Left renal cortex interstitium (tissue), 4 donors: ENCODE measurements around the gene SRR. TPM values are rescaled to one million over a fixed set of nuclear protein-coding genes. Genes with fewer than 3 reads are reported as not detected.

Experiments
- DNase-seq, 4 donors: peaks; one replicate each; pipeline ENCODE4 v3.0.0-alpha.2; 2013; ENCODE audit warnings: low read depth in 4 of 4, low spot score in 2 of 4, missing footprints in 1 of 4
- polyA plus RNA-seq, 4 donors: library from polyadenylated mRNA; unstranded; fragments of 120-200 nt; gene quantifications; one replicate each; pipeline ENCODE4 v1.2.1, GENCODE V29; 2013; ENCODE audit not compliant: insufficient read length in 4 of 4

SRR gene
- polyA plus RNA-seq, 4 donors = 22.8 to 27.3 (median 25.0) TPM

DNA sequence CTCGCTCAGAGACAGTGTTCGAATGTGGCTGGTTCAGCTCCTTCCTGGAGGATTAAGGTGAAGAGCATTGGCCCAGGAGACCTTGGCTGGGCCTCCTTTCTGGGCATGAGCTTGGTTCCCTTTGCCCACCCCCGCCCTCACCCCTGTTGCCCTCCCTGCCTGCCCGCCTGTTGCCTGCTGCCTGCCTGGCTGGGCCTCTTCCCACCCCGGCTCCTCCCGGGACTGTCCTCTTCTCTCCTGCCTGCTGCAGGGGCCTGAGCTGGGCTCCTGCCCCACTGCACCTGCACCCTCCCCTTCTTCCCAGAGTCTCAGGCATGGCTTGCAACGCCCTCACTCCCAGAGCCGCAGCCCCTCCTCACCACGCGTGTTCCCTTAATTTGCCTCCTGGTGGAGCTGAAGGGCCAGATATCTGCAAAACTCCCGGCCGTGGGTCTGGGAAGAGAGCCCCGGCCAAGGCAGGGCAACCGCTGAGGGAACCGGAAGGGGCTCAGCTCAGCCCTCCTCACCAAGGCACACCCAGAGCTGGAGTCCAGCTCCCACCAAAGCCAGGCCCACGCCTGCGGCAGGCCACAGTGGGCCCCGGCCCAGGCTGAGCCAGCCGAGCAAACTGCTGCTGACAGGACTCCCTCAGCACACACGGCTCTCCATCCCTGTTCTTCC lies 65.9 kb downstream of the SRR start:
- DNase-seq = no peak

GRCh38 chr17:2370211-2370589 lies 66.5 kb downstream of the SRR start:
- no peak for DNase-seq

DNA sequence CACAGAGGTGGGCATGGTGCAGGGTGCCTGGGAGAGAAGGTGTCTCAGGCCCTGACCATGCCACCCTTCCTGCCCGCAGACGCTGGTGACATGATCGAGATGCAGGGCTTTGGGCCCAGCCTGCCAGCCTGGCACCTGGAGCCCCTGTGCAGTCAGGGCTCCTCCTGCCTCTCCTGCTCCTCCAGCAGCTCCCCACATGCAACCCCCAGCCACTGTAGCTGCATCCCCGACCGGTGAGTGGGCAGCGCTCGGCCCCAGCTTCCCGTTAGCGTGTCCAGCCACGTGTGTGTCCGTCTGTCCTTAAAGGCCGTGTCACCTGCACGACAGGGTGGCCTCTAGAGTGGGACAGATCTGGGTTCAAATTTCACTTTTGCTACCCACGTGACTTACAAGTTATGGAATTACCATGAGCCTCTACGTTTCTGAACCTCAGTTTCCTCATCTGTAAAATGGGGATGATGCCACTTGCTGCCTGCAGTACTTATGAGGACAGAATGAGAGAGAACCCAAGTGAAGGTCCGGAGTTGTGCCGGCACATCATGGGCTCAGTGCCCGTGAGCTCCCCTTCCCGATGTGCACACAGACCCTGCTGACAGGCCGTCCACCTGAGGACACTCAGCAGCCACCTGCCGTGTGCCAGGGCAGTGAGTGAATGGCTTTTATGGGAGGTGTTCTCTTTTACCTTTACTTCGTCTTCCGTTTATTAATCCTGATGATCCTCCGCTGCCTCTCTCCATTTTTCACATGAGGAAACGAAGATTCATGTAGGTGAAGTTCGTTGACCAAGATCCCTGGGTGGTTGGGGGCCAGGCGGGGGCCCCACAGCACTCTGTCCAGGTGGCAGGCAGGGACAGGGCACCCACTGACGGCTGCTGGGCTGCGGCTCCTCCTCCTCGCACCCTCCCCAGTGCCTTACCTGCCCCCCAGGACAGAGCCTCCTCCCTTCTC lies 67.7 kb downstream of the SRR start:
- no peak for DNase-seq

DNA sequence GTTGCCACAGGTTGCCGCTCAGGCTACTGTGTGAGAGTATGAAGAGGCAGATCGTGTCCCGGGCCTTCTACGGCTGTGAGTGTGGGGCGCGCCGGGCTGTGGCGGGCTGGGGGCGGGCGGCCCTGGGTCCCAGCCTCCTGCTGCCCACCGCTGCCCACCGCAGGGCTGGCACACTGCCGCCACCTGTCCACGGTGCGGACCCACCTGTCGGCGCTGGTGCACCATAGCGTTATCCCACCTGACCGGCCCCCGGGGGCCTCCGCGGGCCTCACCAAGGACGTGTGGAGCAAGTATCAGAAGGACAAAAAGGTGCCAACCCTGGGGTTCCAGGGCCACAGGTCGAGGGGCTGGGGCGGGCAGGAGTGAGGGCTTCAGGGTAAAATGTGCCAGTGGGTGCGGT lies 68.4 kb downstream of the SRR start:
- DNase-seq = no peak

GRCh38 chr17:2372681-2373080 lies 68.9 kb downstream of the SRR start:
- DNase-seq = no peak

DNA sequence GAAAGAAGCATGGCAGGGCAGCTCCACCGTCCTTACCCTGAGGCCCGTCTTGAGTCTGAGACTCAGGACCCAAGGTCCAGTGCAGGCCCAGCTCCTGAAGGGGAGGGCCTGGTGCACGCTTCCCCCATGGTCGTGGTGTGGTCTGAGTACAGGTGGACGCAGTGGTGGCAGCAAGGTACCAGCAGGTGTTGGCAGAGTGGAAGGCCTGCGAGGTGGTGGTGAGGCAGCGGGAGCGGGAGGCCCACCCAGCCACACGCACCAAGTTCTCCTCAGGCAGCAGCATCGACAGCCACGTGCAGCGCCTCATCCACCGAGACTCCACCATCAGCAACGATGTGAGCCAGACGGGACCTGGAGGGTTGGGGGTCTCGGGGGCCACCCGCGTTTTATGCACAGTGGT lies 69.4 kb downstream of the SRR start:
- DNase-seq = no peak

Other genes with a start within 250 kb of the SRR start
- 10 to 100 TPM; 16.5 to 41.9 (median 24.8) TPM for gene HIC1, start 248.8 kb upstream of the SRR start, polyA plus RNA-seq
- 10 to 100 TPM; 27.8 to 36.6 (median 31.2) TPM for gene SMG6, start 165 bp upstream of the SRR start, polyA plus RNA-seq
- gene TSR1, start 32.5 kb downstream of the SRR start, polyA plus RNA-seq = 10 to 100 TPM; 33.6 to 44.5 (median 38.5) TPM
- 10 to 100 TPM; 54.0 to 98.7 (median 75.1) TPM for gene SGSM2, start 33.6 kb downstream of the SRR start, polyA plus RNA-seq
- gene MNT, start 97.1 kb downstream of the SRR start, polyA plus RNA-seq = 10 to 100 TPM; 11.3 to 23.0 (median 17.4) TPM
- 10 to 100 TPM; 36.1 to 39.2 (median 37.8) TPM for gene METTL16, start 207.9 kb downstream of the SRR start, polyA plus RNA-seq